Measurements from ENCODE around the gene ELMOD1.

The ELMOD1 gene

DNA sequence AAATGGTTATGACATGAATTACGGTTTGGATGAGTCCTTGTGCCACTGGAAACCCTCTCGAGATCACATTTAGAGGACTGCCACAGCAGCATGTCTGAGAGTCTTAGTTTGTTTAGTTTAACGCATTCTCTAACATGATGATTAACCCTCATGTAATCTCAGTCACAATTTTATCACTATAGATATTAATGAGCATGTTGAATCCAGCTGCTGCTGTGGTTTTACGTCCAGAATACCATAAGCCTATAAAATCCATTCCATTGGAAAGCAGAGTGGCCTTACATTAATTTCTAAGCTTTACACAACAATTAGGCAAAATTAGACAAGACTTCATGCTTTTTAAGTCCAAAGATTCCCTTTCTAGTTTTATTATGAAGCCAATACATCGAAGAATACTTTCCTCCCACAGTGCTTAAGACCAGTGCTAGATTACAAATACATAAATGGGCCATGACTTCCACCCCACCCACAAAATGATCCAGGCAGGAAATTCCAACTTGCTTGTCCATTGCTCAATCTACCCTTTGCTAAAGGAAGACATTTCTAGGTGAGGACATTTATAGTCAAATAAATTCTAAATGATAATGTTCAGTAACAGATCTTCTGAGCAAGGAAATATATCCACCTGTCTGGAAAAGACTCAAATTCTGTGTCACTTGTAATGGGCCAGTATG lies 3.5 kb upstream of the ELMOD1 start:
- TF ChIP-seq, protein P1, sequence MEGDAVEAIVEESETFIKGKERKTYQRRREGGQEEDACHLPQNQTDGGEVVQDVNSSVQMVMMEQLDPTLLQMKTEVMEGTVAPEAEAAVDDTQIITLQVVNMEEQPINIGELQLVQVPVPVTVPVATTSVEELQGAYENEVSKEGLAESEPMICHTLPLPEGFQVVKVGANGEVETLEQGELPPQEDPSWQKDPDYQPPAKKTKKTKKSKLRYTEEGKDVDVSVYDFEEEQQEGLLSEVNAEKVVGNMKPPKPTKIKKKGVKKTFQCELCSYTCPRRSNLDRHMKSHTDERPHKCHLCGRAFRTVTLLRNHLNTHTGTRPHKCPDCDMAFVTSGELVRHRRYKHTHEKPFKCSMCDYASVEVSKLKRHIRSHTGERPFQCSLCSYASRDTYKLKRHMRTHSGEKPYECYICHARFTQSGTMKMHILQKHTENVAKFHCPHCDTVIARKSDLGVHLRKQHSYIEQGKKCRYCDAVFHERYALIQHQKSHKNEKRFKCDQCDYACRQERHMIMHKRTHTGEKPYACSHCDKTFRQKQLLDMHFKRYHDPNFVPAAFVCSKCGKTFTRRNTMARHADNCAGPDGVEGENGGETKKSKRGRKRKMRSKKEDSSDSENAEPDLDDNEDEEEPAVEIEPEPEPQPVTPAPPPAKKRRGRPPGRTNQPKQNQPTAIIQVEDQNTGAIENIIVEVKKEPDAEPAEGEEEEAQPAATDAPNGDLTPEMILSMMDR (IDR thresholded peaks at IDR 0.05; ENCODE audit: extremely low read depth, missing control alignments), result no peak
- no peak for DNase-seq (ENCODE audit: low spot score)

DNA sequence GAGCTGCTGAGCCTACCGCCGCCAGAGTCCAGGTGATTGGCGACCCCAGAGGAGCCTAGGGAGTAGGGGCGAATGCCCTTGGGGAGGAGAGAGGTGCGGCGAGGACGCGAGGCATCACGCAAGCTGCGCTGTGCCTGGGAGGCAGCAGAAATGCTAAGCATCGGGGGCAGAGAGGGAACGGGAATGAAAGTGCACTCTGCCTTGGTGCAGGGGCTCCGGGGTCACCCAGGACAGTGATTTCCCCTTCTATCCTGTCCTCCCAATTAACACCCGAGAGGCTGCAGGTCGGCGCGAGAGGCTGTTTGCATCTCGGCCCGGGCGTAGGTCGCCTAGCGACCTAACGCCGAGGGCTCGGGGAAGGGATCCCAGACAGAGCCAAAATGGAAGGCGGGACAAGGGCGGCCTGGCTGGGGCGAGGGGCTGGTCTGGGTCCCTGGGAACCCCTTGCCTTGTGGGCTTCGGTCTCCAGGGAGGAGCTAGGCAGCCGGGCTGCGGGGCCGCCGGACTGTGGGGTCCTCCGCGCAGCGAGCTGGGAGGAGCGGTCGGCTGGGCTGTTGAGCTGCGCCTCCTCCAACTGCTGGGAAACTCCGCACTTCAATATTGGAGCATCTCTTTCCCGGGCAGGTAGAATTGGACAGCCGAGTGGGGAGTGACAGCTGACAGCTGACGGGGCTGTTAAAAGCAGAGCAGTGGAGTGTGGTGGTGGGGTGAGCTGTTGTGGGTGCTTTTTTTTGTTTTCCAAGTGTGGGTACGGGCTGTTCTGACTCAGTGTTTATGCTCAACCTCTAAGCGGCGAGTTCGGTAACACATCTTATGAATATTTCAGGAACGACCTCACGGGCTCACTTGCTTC lies 657 bp downstream of the ELMOD1 start:
- peak; percentile 60 for DNase-seq (ENCODE audit: low spot score)
- TF ChIP-seq, protein P1 (IDR thresholded peaks at IDR 0.05; ENCODE audit: extremely low read depth, missing control alignments), result no peak

DNA sequence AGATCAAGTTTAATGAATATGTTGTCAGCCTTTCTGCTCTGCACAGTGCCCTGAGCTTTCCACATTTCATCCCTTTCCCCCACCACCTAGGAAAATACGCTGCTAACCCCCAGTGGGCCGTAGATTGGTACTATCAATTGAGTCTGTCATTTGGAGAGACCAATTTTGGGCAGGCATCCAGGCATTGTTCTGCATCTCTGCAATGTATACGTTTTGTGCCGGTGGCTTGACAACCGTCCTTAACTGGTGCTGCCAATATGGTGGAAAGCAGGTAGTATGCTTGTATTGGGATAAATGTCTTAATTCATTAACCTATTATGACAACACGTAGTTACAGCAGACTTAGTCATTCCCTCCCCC lies 1.3 kb downstream of the ELMOD1 start:
- no peak for DNase-seq (ENCODE audit: low spot score)
- TF ChIP-seq, protein P1 (IDR thresholded peaks at IDR 0.05; ENCODE audit: extremely low read depth, missing control alignments), result no peak

DNA sequence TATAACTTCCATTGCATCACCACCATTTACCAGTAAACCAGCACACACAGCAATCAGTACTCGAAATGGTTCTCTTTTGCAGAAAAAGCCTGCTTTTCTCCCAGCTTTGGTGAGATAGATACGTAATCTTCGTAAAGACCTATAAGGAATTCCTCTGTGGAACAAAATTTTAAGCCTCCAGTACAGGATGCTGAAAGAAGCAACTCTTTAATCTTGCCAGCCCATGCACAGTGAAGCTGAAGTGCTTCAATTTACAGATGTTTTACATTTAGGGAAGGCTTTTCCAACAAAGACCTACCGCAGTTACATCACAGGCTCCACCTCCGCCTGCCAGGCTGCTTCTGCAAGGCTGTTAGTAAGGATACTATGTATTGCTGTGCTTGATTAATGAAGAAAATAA lies 1.9 kb downstream of the ELMOD1 start:
- no peak for DNase-seq (ENCODE audit: low spot score)
- TF ChIP-seq, protein P1 (IDR thresholded peaks at IDR 0.05; ENCODE audit: extremely low read depth, missing control alignments), result no peak

DNA sequence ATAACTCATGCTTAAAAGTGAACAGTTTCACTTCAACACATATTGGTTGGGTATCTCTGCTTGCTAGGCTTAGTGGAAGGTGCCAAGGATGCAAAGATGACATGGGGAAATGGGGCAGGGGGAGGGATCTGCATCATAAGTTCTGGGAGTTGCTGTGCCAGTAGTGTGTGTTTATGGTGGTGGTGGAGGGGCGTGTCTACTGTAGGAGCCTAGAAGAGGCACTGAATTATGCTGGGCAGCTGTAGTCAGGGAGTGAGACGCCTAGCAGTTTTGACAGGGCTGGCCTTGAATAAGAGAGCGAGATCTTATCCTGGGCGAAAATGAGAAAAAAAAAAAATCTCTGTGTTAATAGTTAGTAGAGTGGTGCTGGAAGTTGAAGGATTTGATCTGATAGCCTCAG lies 3.0 kb downstream of the ELMOD1 start:
- no peak for DNase-seq (ENCODE audit: low spot score)
- TF ChIP-seq, protein P1 (IDR thresholded peaks at IDR 0.05; ENCODE audit: extremely low read depth, missing control alignments), result no peak

DNA sequence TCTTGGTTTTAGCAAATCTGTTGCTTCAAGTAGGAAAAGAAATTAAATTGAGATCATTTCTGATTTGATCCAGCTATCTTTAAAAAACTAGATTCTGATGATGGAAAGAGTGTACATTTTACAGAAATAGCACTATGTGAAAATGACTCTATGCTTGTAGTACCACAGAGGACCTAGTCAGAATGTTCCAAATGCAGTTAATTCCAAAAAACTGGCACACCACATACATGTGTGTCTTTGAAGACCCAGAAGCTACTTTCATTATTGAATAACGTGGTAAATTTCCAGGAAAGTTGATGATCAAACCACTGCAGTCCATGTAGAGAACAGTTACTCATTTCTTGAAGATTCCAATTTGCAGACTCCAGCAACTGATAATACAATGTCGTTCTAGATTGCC lies 3.8 kb downstream of the ELMOD1 start:
- TF ChIP-seq, protein P1 (IDR thresholded peaks at IDR 0.05; ENCODE audit: extremely low read depth, missing control alignments), result no peak
- DNase-seq (ENCODE audit: low spot score), result no peak
